ENCODE data around the gene SLC40A1.

The SLC40A1 gene

GRCh38 chr2:189595417-189595816 is 14.8 kb upstream of the SLC40A1 start:
- DNase-seq = no peak

GRCh38 chr2:189594305-189594704 is 13.7 kb upstream of the SLC40A1 start:
- no peak for DNase-seq

GRCh38 chr2:189593115-189593514 is 12.5 kb upstream of the SLC40A1 start:
- no peak for DNase-seq

- DNase-seq = no peak
These were observed 11.9 kb upstream of the SLC40A1 start for GRCh38 chr2:189592353-189592984.

- no peak for DNase-seq
These were observed 7.2 kb upstream of the SLC40A1 start for GRCh38 chr2:189587780-189588179.

- DNase-seq = no peak
These were observed 4.7 kb upstream of the SLC40A1 start for GRCh38 chr2:189585226-189585756.

GRCh38 chr2:189584686-189585085 is 4.1 kb upstream of the SLC40A1 start:
- DNase-seq = no peak

GRCh38 chr2:189583227-189584198 is 2.9 kb upstream of the SLC40A1 start:
- no peak for DNase-seq

- no peak for DNase-seq
These were observed 2.2 kb upstream of the SLC40A1 start for GRCh38 chr2:189582809-189583192.

GRCh38 chr2:189582140-189582808 is 1.7 kb upstream of the SLC40A1 start:
- DNase-seq = no peak

GRCh38 chr2:189581354-189582139 is 961 bp upstream of the SLC40A1 start:
- DNase-seq = peak; percentile 20 to 21

GRCh38 chr2:189580241-189580651 is 340 bp downstream of the SLC40A1 start:
- DNase-seq = peak; percentile 38 to 40

GRCh38 chr2:189579585-189580186 is 900 bp downstream of the SLC40A1 start:
- no peak for DNase-seq

- DNase-seq = no peak
These were observed 2.2 kb downstream of the SLC40A1 start for GRCh38 chr2:189578272-189578950.

- DNase-seq = no peak
These were observed 3.5 kb downstream of the SLC40A1 start for GRCh38 chr2:189577121-189577520.

- no peak for DNase-seq
These were observed 4.2 kb downstream of the SLC40A1 start for GRCh38 chr2:189576396-189576795.

- no peak for DNase-seq
These were observed 5.7 kb downstream of the SLC40A1 start for GRCh38 chr2:189574793-189575475.

- no peak for DNase-seq
These were observed 10.0 kb downstream of the SLC40A1 start for GRCh38 chr2:189570570-189571031.

GRCh38 chr2:189569295-189569910 is 11.2 kb downstream of the SLC40A1 start:
- no peak for DNase-seq

- no peak for DNase-seq
These were observed 14.5 kb downstream of the SLC40A1 start for GRCh38 chr2:189566046-189566445.

Data from stimulated activated CD4-positive, alpha-beta T cell treated with anti-CD3 and anti-CD28 coated beads, Interleukin-2, amount 100 ng/mL, for 24 hours (primary cell).